C1 segment of cervical spinal cord (tissue), 14 donors: ENCODE results near the gene REG1A.

Experiments
- DNase-seq, 14 donors: peaks; one replicate each; lab custom pipeline; 2025; lab: John Stamatoyannopoulos, UW

The REG1A gene

GRCh38 chr2:79125721-79125985, 5.4 kb downstream of the REG1A start:
- no peak for DNase-seq

- DNase-seq, result no peak
Observed at GRCh38 chr2:79128406-79128805, 8.1 kb downstream of the REG1A start.

- no peak for DNase-seq
Observed at GRCh38 chr2:79129260-79129659, 9.0 kb downstream of the REG1A start.

GRCh38 chr2:79129804-79130203, 9.5 kb downstream of the REG1A start:
- DNase-seq, result no peak

- DNase-seq, result no peak
Observed at GRCh38 chr2:79131687-79132086, 11.4 kb downstream of the REG1A start.

- no peak for DNase-seq
Observed at GRCh38 chr2:79138385-79138784, 18.1 kb downstream of the REG1A start.

GRCh38 chr2:79139423-79139822, 19.1 kb downstream of the REG1A start:
- no peak for DNase-seq

- DNase-seq, result no peak
Observed at GRCh38 chr2:79155826-79156476, 35.7 kb downstream of the REG1A start.

GRCh38 chr2:79159030-79159429, 38.7 kb downstream of the REG1A start:
- DNase-seq, result no peak

GRCh38 chr2:79159653-79160052, 39.4 kb downstream of the REG1A start, which contains the start of gene REG3A:
TSS of gene REG3A (minus strand) at chr2:79159753. CDS start at chr2:79159405, 348 bp downstream.
- DNase-seq, result no peak

- DNase-seq, result no peak
Observed at GRCh38 chr2:79162132-79162531, 41.8 kb downstream of the REG1A start.

- no peak for DNase-seq
Observed at GRCh38 chr2:79162801-79163200, 42.5 kb downstream of the REG1A start.

- no peak for DNase-seq
Observed at GRCh38 chr2:79171348-79171958, 51.2 kb downstream of the REG1A start.
